Measurements from ENCODE around the gene PIGU. TPM values are rescaled to one million over a fixed set of nuclear protein-coding genes. Genes with fewer than 3 reads are reported as not detected.
A peak's percentile ranks its signal among the peaks of the same experiment; 100 is the strongest.

The PIGU gene
- total and polyA plus RNA-seq, 9 of the 15 experiments (the other 6 are each of a cell fraction or from before 2014, with no cell fraction given): 6.5 to 100 (median 28.1) TPM

DNA sequence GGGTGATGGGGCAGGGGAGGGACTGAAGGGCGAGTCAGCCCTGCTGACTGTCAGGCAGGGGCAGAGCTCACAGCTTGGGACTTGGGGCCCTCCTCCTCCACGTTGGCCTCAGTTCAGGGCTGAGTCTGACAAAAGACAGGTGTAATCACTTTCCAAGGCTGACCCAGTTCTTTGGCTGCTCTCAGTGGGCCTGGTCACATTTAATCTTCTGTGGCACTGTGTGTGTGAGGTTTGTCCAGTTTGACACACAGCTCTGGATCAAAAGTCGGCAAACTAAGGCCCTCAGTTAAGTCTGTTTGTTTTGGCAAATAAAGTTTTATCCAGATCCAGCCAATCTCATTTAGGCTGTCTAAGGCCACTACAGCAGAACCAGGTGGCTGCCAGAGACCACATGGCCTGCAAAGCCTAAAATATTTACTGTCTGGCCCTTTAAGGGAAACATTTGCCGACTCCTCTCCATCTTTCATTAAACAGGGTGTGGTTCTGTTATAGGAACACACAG lies 123.5 kb downstream of the PIGU start:
- Histone ChIP-seq H3K27ac (ENCODE audit: extremely low read depth, low read depth, low read length) (no peak overlapping the region), H3K27me3 (ENCODE audit: control insufficient read depth in 2 of 2, insufficient read depth in 2 of 2, low read length in 2 of 2) (no peaks in the 10 kb centered on the region), H3K9me1 (ENCODE audit: control insufficient read depth, insufficient read depth, low read length) (peaks cover 10% of the 10 kb centered on the region), H3K9ac (ENCODE audit: insufficient read depth in 1 of 2, low read depth in 2 of 2, low read length in 2 of 2) (peak overlapping the region in 1 of 2 experiments; percentile 83; a peak in 1 of 4 replicates), H3K4me2 (ENCODE audit: insufficient read depth, low read length) (no peak overlapping the region), H3K4me1 (replicated peaks in 1 of 2; ENCODE audit: control insufficient read depth in 2 of 2, insufficient read depth in 2 of 2, low read length in 2 of 2) (peaks cover 10 to 19% of the 10 kb centered on the region in 2 experiments; a peak in 4 of 5 replicates), H2AFZ (ENCODE audit: low read depth, low read length) (0 out of 2 replicates have a peak overlapping the region, but pooled peaks have one; percentile 24), H3K79me2 (ENCODE audit: control insufficient read depth, insufficient read depth, low read length) (no peaks in the 10 kb centered on the region), H3K36me3 (ENCODE audit: control insufficient read depth, insufficient read depth, low read length) (no peaks in the 10 kb centered on the region), H4K20me1 (replicated peaks; ENCODE audit: control insufficient read depth, insufficient read depth, low read length) (no peaks in the 10 kb centered on the region), H3K9me3 (replicated peaks; ENCODE audit: control insufficient read depth, insufficient read depth, low read depth, low read length) (no peaks in the 10 kb centered on the region), H3K4me3 (no peak overlapping the region)
- TF ChIP-seq ZFP36 (IDR thresholded peaks at IDR 0.05; ENCODE audit: low read depth, low read length, partially characterized antibody) (peak; percentile 64), ZBTB40 (IDR thresholded peaks at IDR 0.05) (peak; percentile 59; the same call in 1 of the 2 replicates), ZBTB40 (CRISPR knock-in tag; IDR thresholded peaks at IDR 0.05) (no peak), PHF8 (IDR thresholded peaks at IDR 0.05; ENCODE audit: borderline replicate concordance, low read length) (no peak)
- intact Hi-C loops (cut with micrococcal nuclease) (no loop called here), in situ Hi-C loops (cut with MboI) (no loop called here)
- FAIRE-seq (no peak), ATAC-seq (peak; percentile 65), DNase-seq (ENCODE audit: extremely low read depth in 1 of 4, low spot score in 3 of 4) (peak in 1 of 4 experiments; percentile 11)
- CTCF ChIA-PET (ENCODE audit: low intra/inter-chr PET ratio): no interaction called here
- BruUV-seq (replicated peaks): no TSS peak
- WGBS (ENCODE audit: insufficient coverage, low coverage, missing lambda C conversion rate): 40% methylated on average over 3 of the region's 4 CpGs
- POLR2A ChIA-PET: interaction anchor here (1.0 kb wide), 4 partner anchors 9 to 38 kb away, joined by 3 to 7 read pairs (median 4); no protein-coding TSS in a partner anchor

Measured in K562 (cell line).